Left lung (tissue), 10 donors: ENCODE measurements around the gene ZBTB42. TPM values are rescaled to one million over a fixed set of nuclear protein-coding genes. Genes with fewer than 3 reads are reported as not detected.

Experiments
- ATAC-seq: fragments of 200-7000 bp; cut with Tn5 transposase; one replicate; pipeline ENCODE4 v1.9.1; 2020; ENCODE audit warnings: moderate library complexity
- DNase-seq, 4 donors: peaks; one replicate each; pipeline ENCODE4 v3.0.0-alpha.2; 2013 to 2020
- H3K27ac ChIP-seq, 2 donors: fragments of 200-600 bp; sonication (generic) in 1 of 2; one replicate each; pipeline versions ENCODE4 v1.5.0 to v1.8.0; 2020 to 2021
- H3K27me3 ChIP-seq, 2 donors: fragments of 200-600 bp; sonication (generic) in 1 of 2; one replicate each; pipeline versions ENCODE4 v1.5.0 to v1.8.0; 2020 to 2021
- H3K36me3 ChIP-seq, 2 donors: fragments of 200-600 bp; sonication (generic) in 1 of 2; one replicate each; pipeline versions ENCODE4 v1.5.0 to v1.8.0; 2020 to 2021
- H3K4me1 ChIP-seq, 2 donors: fragments of 200-600 bp; one replicate each; pipeline ENCODE4 v1.8.0; 2021
- H3K4me3 ChIP-seq, 2 donors: fragments of 200-600 bp; sonication (generic) in 1 of 2; one replicate each; pipeline versions ENCODE4 v1.5.0 to v1.8.0; 2020 to 2021; ENCODE audit warnings: mild to moderate bottlenecking in 1 of 2
- H3K9me3 ChIP-seq, 2 donors: fragments of 200-600 bp; sonication (generic) in 1 of 2; one replicate each; pipeline versions ENCODE4 v1.5.0 to v1.8.0; 2020 to 2021
- CTCF ChIP-seq, 2 donors: fragments of 200-600 bp; sonication (generic) in 1 of 2; IDR thresholded peaks; one replicate each; pipeline versions ENCODE4 v1.5.0 to v1.8.0; 2021; ENCODE audit warnings: antibody characterized with exemption in 2 of 2
- intact Hi-C, 2 donors: fragments of 100-400 bp; cut with DNase I; formaldehyde crosslinking; loops; one replicate each; pipeline versions ENCODE4 v1.11.2 to v1.14.2; 2022
- polyA plus RNA-seq, 6 donors: library from polyadenylated mRNA; unstranded; fragments of 120-200 nt; gene quantifications; one replicate each; pipeline ENCODE4 v1.2.1, GENCODE V29; 2013; ENCODE audit not compliant: insufficient read length in 6 of 6
- total RNA-seq, 2 donors: library from RNA; stranded (reverse); fragmentation: NEBNext Ultra II Directional; extraction: Animal tissue kit (Norgen Biotek cat#: 25700); gene quantifications; one replicate each; pipeline ENCODE4 v1.2.1, GENCODE V29; 2021
- donor health status: DM: no; HTN: yes; CAD: no.
- donor health status: DM: no; HTN: no; CAD: no.

ZBTB42 gene
- total and polyA plus RNA-seq, 8 donors = 5.8 to 12.1 (median 9.3) TPM

GRCh38 chr14:104774453-104775072 lies 26.3 kb upstream of the ZBTB42 start:
- Histone ChIP-seq H3K36me3 (peaks cover 0 to 90% of the 10 kb centered on the region in 2 donors), H3K27ac (no peak overlapping the region), H3K9me3 (peaks cover 0 to 5% of the 10 kb centered on the region in 2 donors), H3K4me3 (no peak overlapping the region), H3K4me1 (no peaks in the 10 kb centered on the region), H3K27me3 (no peaks in the 10 kb centered on the region)
- intact Hi-C loops = no loop called here
- peak in 2 of 4 donors; percentile 55 to 83 for DNase-seq
- no peak for ATAC-seq
- no peak for TF ChIP-seq CTCF (IDR thresholded peaks at IDR 0.05)

- intact Hi-C loops = no loop called here
- Histone ChIP-seq H3K36me3 (peaks cover 0 to 90% of the 10 kb centered on the region in 2 donors), H3K9me3 (peaks cover 0 to 5% of the 10 kb centered on the region in 2 donors), H3K27me3 (no peaks in the 10 kb centered on the region), H3K4me3 (no peak overlapping the region), H3K4me1 (no peaks in the 10 kb centered on the region), H3K27ac (no peak overlapping the region)
- DNase-seq (peak in 1 of 4 donors; percentile 77), ATAC-seq (no peak)
- no peak for TF ChIP-seq CTCF (IDR thresholded peaks at IDR 0.05)
Observed at GRCh38 chr14:104775073-104775489, 25.8 kb upstream of the ZBTB42 start.

GRCh38 chr14:104776481-104776880 lies 24.4 kb upstream of the ZBTB42 start:
- intact Hi-C loops = no loop called here
- DNase-seq = peak in 1 of 4 donors; percentile 58
- Histone ChIP-seq H3K27me3 (no peaks in the 10 kb centered on the region), H3K9me3 (no peaks in the 10 kb centered on the region), H3K36me3 (peaks cover 0 to 89% of the 10 kb centered on the region in 2 donors), H3K27ac (no peak overlapping the region), H3K4me3 (no peak overlapping the region), H3K4me1 (no peaks in the 10 kb centered on the region)
- TF ChIP-seq CTCF (IDR thresholded peaks at IDR 0.05) = no peak
- no peak for ATAC-seq

GRCh38 chr14:104776961-104777807 lies 23.7 kb upstream of the ZBTB42 start:
- no peak for TF ChIP-seq CTCF (IDR thresholded peaks at IDR 0.05)

GRCh38 chr14:104777808-104778249 lies 23.1 kb upstream of the ZBTB42 start:
- no peak overlapping the region for H3K27ac ChIP-seq
- no peaks in the 10 kb centered on the region for H3K4me1 ChIP-seq
- H3K9me3 ChIP-seq = no peaks in the 10 kb centered on the region
- intact Hi-C loops = no loop called here
- H3K27me3 ChIP-seq = no peaks in the 10 kb centered on the region
- DNase-seq = peak in 1 of 4 donors; percentile 54
- peaks cover 0 to 84% of the 10 kb centered on the region in 2 donors for H3K36me3 ChIP-seq
- no peak for TF ChIP-seq CTCF (IDR thresholded peaks at IDR 0.05)
- no peak for ATAC-seq
- no peak overlapping the region for H3K4me3 ChIP-seq

More at GRCh38 chr14:104776961-104777807, 23.7 kb upstream of the ZBTB42 start:
- Histone ChIP-seq H3K27ac (no peak overlapping the region), H3K36me3 (peaks cover 0 to 86% of the 10 kb centered on the region in 2 donors), H3K27me3 (no peaks in the 10 kb centered on the region), H3K9me3 (no peaks in the 10 kb centered on the region), H3K4me1 (no peaks in the 10 kb centered on the region), H3K4me3 (no peak overlapping the region)
- intact Hi-C loops = no loop called here
- peak in 1 of 4 donors; percentile 52 for DNase-seq
- ATAC-seq = no peak
